HepG2 (cell line): ENCODE measurements around the gene GNB1. TPM values are rescaled to one million over a fixed set of nuclear protein-coding genes. Genes with fewer than 3 reads are reported as not detected.

ENCODE experiments used
- ATAC-seq: fragments of 200-7000 bp; cut with Tn5 transposase; 3 replicates; pipeline ENCODE4 v1.9.1; 2020; ENCODE audit warnings: mild to moderate bottlenecking, moderate library complexity
- BruUV-seq: library from RNA; stranded (reverse); fragments of 400-500 nt; replicated peaks from 2 replicates; lab custom pipeline; 2021; lab: Mats Ljungman, UMichigan
- CTCF ChIA-PET: fragments of 300-600 bp; formaldehyde crosslinking; extraction: SDS; loops from one replicate; lab custom pipeline; 2021; ENCODE audit warnings: low total read pairs, inconsistent platforms, low intra/inter-chr PET ratio; lab: Yijun Ruan, JAX
- POLR2A ChIA-PET: fragments of 350-600 bp; sonication (Branson Sonifier 250); formaldehyde crosslinking; loops from one replicate; lab custom pipeline; 2020; ENCODE audit warnings: antibody characterized with exemption, inconsistent platforms; lab: Yijun Ruan, JAX
- DNase-seq: peaks from one replicate; pipeline ENCODE4 v3.0.0-alpha.2; 2015; ENCODE audit warnings: low spot score
- FAIRE-seq: peaks from 3 replicates; lab custom pipeline; 2011; peaks lifted over from hg19 to GRCh38; lab: Jason Lieb, UNC
- H2AFZ ChIP-seq: one replicate; pipeline ENCODE4 v1.6.1; 2011; ENCODE audit warnings: low read length, inconsistent platforms
- H3K27ac ChIP-seq: fragments of 300-600 bp; 3 replicates; pipeline ENCODE4 v1.8.0; 2011; ENCODE audit warnings: mixed run types, mild to moderate bottlenecking, mixed read lengths, low read length, inconsistent platforms; ENCODE audit not compliant: insufficient read depth; ENCODE audit errors: extremely low read length
- H3K27me3 ChIP-seq, 2 experiments: fragments of 200-600 bp in 1 of 2; 2 replicates in 1 of 2; 3 replicates in 1 of 2; pipeline versions ENCODE4 v1.6.0 to v1.8.0; 2011; ENCODE audit warnings: low read length in 2 of 2, mild to moderate bottlenecking in 2 of 2, moderate library complexity in 2 of 2, inconsistent platforms in 1 of 2; ENCODE audit not compliant: insufficient read depth in 2 of 2, control insufficient read depth in 1 of 2
- H3K36me3 ChIP-seq, 2 experiments: fragments of 200-600 bp in 1 of 2; replicated peaks in 1 of 2; 2 replicates in 1 of 2; 3 replicates in 1 of 2; pipeline versions ENCODE4 v1.5.1 to v1.8.0; 2011; ENCODE audit warnings: low read length in 2 of 2, inconsistent platforms in 1 of 2; ENCODE audit not compliant: insufficient read depth in 2 of 2, control insufficient read depth in 1 of 2
- H3K4me1 ChIP-seq: 2 replicates; pipeline ENCODE4 v1.5.1; 2012; ENCODE audit warnings: low read length, inconsistent platforms; ENCODE audit not compliant: insufficient read depth
- H3K4me2 ChIP-seq: 2 replicates; pipeline ENCODE4 v1.6.0; 2011; ENCODE audit warnings: low read depth, low read length, inconsistent platforms
- H3K4me3 ChIP-seq, 3 experiments: fragments of 200-600 bp in 1 of 3; sonication (generic), shearing (Covaris generic) in 1 of 3; replicated peaks in 1 of 3; 2 replicates each; pipeline ENCODE4 v1.5.1; 2011 to 2016; ENCODE audit warnings: low read length in 3 of 3, inconsistent platforms in 2 of 3, low read depth in 2 of 3, mild to moderate bottlenecking in 2 of 3, control low read depth in 1 of 3, mixed read lengths in 1 of 3; ENCODE audit not compliant: insufficient read depth in 1 of 3
- H3K79me2 ChIP-seq: one replicate; pipeline ENCODE4 v1.6.1; 2011; ENCODE audit warnings: low read length, inconsistent platforms; ENCODE audit not compliant: insufficient read depth
- H3K9ac ChIP-seq: 2 replicates; pipeline ENCODE4 v1.6.0; 2011; ENCODE audit warnings: mild to moderate bottlenecking, low read depth, low read length, inconsistent platforms; ENCODE audit not compliant: insufficient read depth
- H3K9me3 ChIP-seq: 2 replicates; pipeline ENCODE4 v1.5.1; 2012; ENCODE audit warnings: mild to moderate bottlenecking, low read length
- H4K20me1 ChIP-seq: 2 replicates; pipeline ENCODE4 v1.6.0; 2011; ENCODE audit warnings: inconsistent platforms, mild to moderate bottlenecking, low read length, moderate library complexity; ENCODE audit not compliant: insufficient read depth
- BATF2 ChIP-seq: sonication (generic); formaldehyde crosslinking; IDR thresholded peaks from 2 replicates; pipeline ENCODE4 v1.8.0; 2022; ENCODE audit warnings: mild to moderate bottlenecking, missing genetic modification reagents, moderate library complexity
- ELF3 ChIP-seq: IDR thresholded peaks from 2 replicates; pipeline ENCODE4 v1.6.1; 2016; ENCODE audit warnings: missing genetic modification reagents, missing compliant biosample characterization
- FOXM1 ChIP-seq: sonication (generic); formaldehyde crosslinking; IDR thresholded peaks from 2 replicates; pipeline ENCODE4 v1.5.0; 2020; ENCODE audit warnings: missing genetic modification reagents
- PAF1 ChIP-seq: IDR thresholded peaks from 2 replicates; pipeline ENCODE4 v1.6.1; 2016; ENCODE audit warnings: missing genetic modification reagents, missing compliant biosample characterization
- PHB2 ChIP-seq: fragments of 450-650 bp; IDR thresholded peaks from 2 replicates; pipeline ENCODE4 v1.6.1; 2018; ENCODE audit not compliant: partially characterized antibody
- SIX1 ChIP-seq: sonication (generic); formaldehyde crosslinking; IDR thresholded peaks from 2 replicates; pipeline ENCODE4 v1.4.0; 2020; ENCODE audit warnings: missing genetic modification reagents, borderline replicate concordance
- SRSF4 ChIP-seq: fragments of 200-400 bp; formaldehyde crosslinking; IDR thresholded peaks from one replicate; pipeline ENCODE4 v1.6.1; 2018; ENCODE audit warnings: mild to moderate bottlenecking, low read depth, low read length, moderate library complexity; ENCODE audit not compliant: poor library complexity, severe bottlenecking
- TCF7 ChIP-seq: sonication (generic); IDR thresholded peaks from 2 replicates; pipeline ENCODE4 v1.6.1; 2016; ENCODE audit warnings: antibody characterized with exemption, low read depth
- TSC22D2 ChIP-seq: sonication (generic); formaldehyde crosslinking; IDR thresholded peaks from 2 replicates; pipeline ENCODE4 v1.5.1; 2020; ENCODE audit warnings: missing genetic modification reagents, mild to moderate bottlenecking, borderline replicate concordance
- ZFP82 ChIP-seq: sonication (generic); formaldehyde crosslinking; IDR thresholded peaks from 2 replicates; pipeline ENCODE4 v1.5.1; 2020; ENCODE audit warnings: mild to moderate bottlenecking, missing genetic modification reagents, borderline replicate concordance
- ZNF292 ChIP-seq: sonication (generic); formaldehyde crosslinking; IDR thresholded peaks from 2 replicates; pipeline ENCODE4 v1.8.1; 2022; ENCODE audit warnings: mild to moderate bottlenecking, low read depth, missing genetic modification reagents, borderline replicate concordance
- ZNF451 ChIP-seq: sonication (generic); formaldehyde crosslinking; IDR thresholded peaks from 2 replicates; pipeline ENCODE4 v1.5.0; 2020; ENCODE audit warnings: mild to moderate bottlenecking, missing genetic modification reagents
- WGBS: methylation state at CpG from one replicate; pipeline ENCODE4 v1.1.6; 2017; ENCODE audit warnings: low lambda C conversion rate; 5-methylcytosine and 5-hydroxymethylcytosine counted together
- in situ Hi-C: cut with HindIII; loops from 2 replicates; pipeline ENCODE4 v1.10.0; 2017; ENCODE audit warnings: low pct_unique_long_range_greater_than_20kb; ENCODE audit not compliant: extremely low pct_ligation_motif_present
- intact Hi-C: fragments of 100-400 bp; cut with micrococcal nuclease; formaldehyde crosslinking; loops from one replicate; pipeline ENCODE4 v1.10.0; 2022; ENCODE audit not compliant: unreplicated experiment
- polyA plus RNA-seq, 8 experiments: library from polyadenylated mRNA; depleted of rRNA in 3 of 8; stranded (reverse) in 7 of 8; unstranded in 1 of 8; fragments of >200 nt; fragmentation: Illumina TruSeq in 4 of 8; extraction: Trizol in 4 of 8; gene quantifications; 2 replicates each; pipeline versions ENCODE4 v1.2.1 to v1.2.3, GENCODE V29; 2011 to 2016; ENCODE audit warnings: low read depth in 4 of 8, missing spikeins in 1 of 8, mixed read lengths in 1 of 8; ENCODE audit not compliant: insufficient read depth in 1 of 8
- total RNA-seq, 5 experiments: library from RNA; depleted of rRNA; stranded (reverse); fragments of >200 nt; fragmentation: Illumina TruSeq; extraction: Trizol; gene quantifications; 2 replicates each; pipeline ENCODE4 v1.2.3, GENCODE V29; 2016; ENCODE audit warnings: low read depth in 1 of 5
- TF ChIP-seq, protein P1 (sequence below): sonication (generic); formaldehyde crosslinking; IDR thresholded peaks from 2 replicates; pipeline ENCODE4 v1.4.0; 2020; ENCODE audit warnings: missing genetic modification reagents, borderline replicate concordance

Gene GNB1
- total and polyA plus RNA-seq, 2 of the 13 experiments (the other 11 are each of a cell fraction or from before 2014, with no cell fraction given): 66.2 to 327 TPM

- CTCF ChIA-PET: no interaction called here
- BruUV-seq: no TSS peak
- no peak for ATAC-seq
- no peaks in the 10 kb centered on the region for H3K4me1 ChIP-seq
- H3K9ac ChIP-seq: no peak overlapping the region
- no peaks in the 10 kb centered on the region for H3K27me3 ChIP-seq
- in situ Hi-C loops: no loop called here
- FAIRE-seq: no peak
- H3K36me3 ChIP-seq: peaks cover 51 to 79% of the 10 kb centered on the region in 2 experiments
- intact Hi-C loops: no loop called here
- no peak for TF ChIP-seq SRSF4
- no peak for TF ChIP-seq BATF2 (CRISPR knock-in tag)
- TF ChIP-seq ZNF451 (CRISPR knock-in tag): no peak
- no peak for TF ChIP-seq SIX1 (CRISPR knock-in tag)
- no peak for TF ChIP-seq FOXM1 (CRISPR knock-in tag)
- no peak for TF ChIP-seq PHB2
- no peak for TF ChIP-seq PAF1
- TF ChIP-seq, protein P1, sequence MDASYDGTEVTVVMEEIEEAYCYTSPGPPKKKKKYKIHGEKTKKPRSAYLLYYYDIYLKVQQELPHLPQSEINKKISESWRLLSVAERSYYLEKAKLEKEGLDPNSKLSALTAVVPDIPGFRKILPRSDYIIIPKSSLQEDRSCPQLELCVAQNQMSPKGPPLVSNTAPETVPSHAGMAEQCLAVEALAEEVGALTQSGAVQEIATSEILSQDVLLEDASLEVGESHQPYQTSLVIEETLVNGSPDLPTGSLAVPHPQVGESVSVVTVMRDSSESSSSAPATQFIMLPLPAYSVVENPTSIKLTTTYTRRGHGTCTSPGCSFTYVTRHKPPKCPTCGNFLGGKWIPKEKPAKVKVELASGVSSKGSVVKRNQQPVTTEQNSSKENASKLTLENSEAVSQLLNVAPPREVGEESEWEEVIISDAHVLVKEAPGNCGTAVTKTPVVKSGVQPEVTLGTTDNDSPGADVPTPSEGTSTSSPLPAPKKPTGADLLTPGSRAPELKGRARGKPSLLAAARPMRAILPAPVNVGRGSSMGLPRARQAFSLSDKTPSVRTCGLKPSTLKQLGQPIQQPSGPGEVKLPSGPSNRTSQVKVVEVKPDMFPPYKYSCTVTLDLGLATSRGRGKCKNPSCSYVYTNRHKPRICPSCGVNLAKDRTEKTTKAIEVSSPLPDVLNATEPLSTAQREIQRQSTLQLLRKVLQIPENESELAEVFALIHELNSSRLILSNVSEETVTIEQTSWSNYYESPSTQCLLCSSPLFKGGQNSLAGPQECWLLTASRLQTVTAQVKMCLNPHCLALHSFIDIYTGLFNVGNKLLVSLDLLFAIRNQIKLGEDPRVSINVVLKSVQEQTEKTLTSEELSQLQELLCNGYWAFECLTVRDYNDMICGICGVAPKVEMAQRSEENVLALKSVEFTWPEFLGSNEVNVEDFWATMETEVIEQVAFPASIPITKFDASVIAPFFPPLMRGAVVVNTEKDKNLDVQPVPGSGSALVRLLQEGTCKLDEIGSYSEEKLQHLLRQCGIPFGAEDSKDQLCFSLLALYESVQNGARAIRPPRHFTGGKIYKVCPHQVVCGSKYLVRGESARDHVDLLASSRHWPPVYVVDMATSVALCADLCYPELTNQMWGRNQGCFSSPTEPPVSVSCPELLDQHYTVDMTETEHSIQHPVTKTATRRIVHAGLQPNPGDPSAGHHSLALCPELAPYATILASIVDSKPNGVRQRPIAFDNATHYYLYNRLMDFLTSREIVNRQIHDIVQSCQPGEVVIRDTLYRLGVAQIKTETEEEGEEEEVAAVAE (CRISPR knock-in tag): no peak
- no peak for TF ChIP-seq ELF3
- TF ChIP-seq TCF7: no peak
- no peak for TF ChIP-seq ZNF292 (CRISPR knock-in tag)
- no peak for TF ChIP-seq ZFP82
- no peak for TF ChIP-seq TSC22D2 (CRISPR knock-in tag)
- TF ChIP-seq, all 625 proteins: peak for 0
- Histone ChIP-seq H2AFZ (no peak overlapping the region), H3K4me2 (no peak overlapping the region), H3K27ac (no peak overlapping the region), H4K20me1 (no peaks in the 10 kb centered on the region), H3K79me2 (no peaks in the 10 kb centered on the region), H3K9me3 (no peaks in the 10 kb centered on the region), H3K4me3 (no peak overlapping the region)
- WGBS: 97% methylated on average over 17 of the region's 17 CpGs
- no peak for DNase-seq
- POLR2A ChIA-PET: no interaction called here
Observed at GRCh38 chr1:1793481-1794244, 97.2 kb downstream of the GNB1 start.
